Measurements from ENCODE around the gene ELK1. TPM values are rescaled to one million over a fixed set of nuclear protein-coding genes. Genes with fewer than 3 reads are reported as not detected.

Gene ELK1
- polyA plus RNA-seq, 1 donor (not counting 4 experiments of a cell fraction or from before 2014, with no cell fraction given): 12.9 TPM

DNA sequence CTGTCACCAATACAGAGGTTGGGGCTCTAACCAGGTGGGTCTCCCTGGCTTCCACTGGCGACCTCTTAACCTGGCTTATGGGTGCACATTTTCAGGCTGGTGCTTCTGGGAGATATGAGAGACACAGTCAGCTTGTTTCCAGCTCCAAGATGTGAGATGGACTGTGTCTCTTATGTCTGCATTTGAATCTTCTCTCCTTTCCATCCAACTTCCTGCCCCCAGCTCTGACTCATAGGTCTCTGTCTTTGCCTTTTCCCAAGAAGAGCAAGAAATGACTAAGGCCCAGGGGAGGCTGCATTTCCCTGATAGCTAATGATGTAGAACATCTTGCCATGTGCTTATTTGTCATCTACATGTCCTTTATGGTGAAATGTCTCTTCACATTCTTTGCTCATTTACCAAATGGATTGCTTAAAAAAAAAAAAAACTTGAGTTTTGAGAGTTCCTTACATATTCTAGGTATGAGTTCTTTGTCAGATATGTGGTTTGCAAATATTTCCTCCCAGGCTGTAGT is 11.8 kb upstream of the ELK1 start:
- FAIRE-seq: no peak
- no peak for TF ChIP-seq EZH2 (IDR thresholded peaks at IDR 0.05; ENCODE audit: low read length)
- TF ChIP-seq, protein P1, sequence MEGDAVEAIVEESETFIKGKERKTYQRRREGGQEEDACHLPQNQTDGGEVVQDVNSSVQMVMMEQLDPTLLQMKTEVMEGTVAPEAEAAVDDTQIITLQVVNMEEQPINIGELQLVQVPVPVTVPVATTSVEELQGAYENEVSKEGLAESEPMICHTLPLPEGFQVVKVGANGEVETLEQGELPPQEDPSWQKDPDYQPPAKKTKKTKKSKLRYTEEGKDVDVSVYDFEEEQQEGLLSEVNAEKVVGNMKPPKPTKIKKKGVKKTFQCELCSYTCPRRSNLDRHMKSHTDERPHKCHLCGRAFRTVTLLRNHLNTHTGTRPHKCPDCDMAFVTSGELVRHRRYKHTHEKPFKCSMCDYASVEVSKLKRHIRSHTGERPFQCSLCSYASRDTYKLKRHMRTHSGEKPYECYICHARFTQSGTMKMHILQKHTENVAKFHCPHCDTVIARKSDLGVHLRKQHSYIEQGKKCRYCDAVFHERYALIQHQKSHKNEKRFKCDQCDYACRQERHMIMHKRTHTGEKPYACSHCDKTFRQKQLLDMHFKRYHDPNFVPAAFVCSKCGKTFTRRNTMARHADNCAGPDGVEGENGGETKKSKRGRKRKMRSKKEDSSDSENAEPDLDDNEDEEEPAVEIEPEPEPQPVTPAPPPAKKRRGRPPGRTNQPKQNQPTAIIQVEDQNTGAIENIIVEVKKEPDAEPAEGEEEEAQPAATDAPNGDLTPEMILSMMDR (optimal IDR thresholded peaks at IDR 0.05 in 1 of 3, IDR thresholded peaks at IDR 0.05 in 1 of 3, conservative IDR thresholded peaks at IDR 0.05 in 1 of 3; ENCODE audit: extremely low read depth in 1 of 3, insufficient read depth in 2 of 3, low read length in 3 of 3): no peak
- Histone ChIP-seq H3K4me1 (ENCODE audit: control insufficient read depth, extremely low read depth, insufficient read depth, low read length) (peaks cover 5% of the 10 kb centered on the region), H3K9me3 (ENCODE audit: control insufficient read depth, low read depth, low read length) (no peaks in the 10 kb centered on the region), H4K20me1 (ENCODE audit: control insufficient read depth, extremely low read depth, insufficient read depth, low read length) (no peaks in the 10 kb centered on the region), H3K27ac (ENCODE audit: control insufficient read depth, insufficient read depth, low read length) (peak overlapping the region; percentile 28), H3K27me3 (ENCODE audit: control insufficient read depth, extremely low read depth, insufficient read depth, low read length) (no peaks in the 10 kb centered on the region), H2AFZ (ENCODE audit: control insufficient read depth, low read length) (no peak overlapping the region), H3K9me1 (ENCODE audit: control insufficient read depth, extremely low read depth, insufficient read depth, low read length) (no peaks in the 10 kb centered on the region), H3K4me3 (ENCODE audit: control insufficient read depth in 2 of 3, extremely low read depth in 1 of 3, insufficient read depth in 2 of 3, low read depth in 1 of 3, low read length in 3 of 3) (no peak overlapping the region), H3K79me2 (ENCODE audit: control insufficient read depth, insufficient read depth, low read length) (no peaks in the 10 kb centered on the region), H3K4me2 (ENCODE audit: control insufficient read depth, extremely low read depth, insufficient read depth, low read depth, low read length) (no peak overlapping the region), H3K36me3 (ENCODE audit: control insufficient read depth in 2 of 2, extremely low read depth in 1 of 2, insufficient read depth in 2 of 2, low read length in 2 of 2) (no peaks in the 10 kb centered on the region), H3K9ac (ENCODE audit: control insufficient read depth, extremely low read depth, insufficient read depth, low read length) (no peak overlapping the region)
- no peak for DNase-seq (ENCODE audit: low read depth, low spot score)
- dilution Hi-C loops (cut with MboI; ENCODE audit: extremely low pct_ligation_motif_present, low sequenced_read_pairs): no loop called here

DNA sequence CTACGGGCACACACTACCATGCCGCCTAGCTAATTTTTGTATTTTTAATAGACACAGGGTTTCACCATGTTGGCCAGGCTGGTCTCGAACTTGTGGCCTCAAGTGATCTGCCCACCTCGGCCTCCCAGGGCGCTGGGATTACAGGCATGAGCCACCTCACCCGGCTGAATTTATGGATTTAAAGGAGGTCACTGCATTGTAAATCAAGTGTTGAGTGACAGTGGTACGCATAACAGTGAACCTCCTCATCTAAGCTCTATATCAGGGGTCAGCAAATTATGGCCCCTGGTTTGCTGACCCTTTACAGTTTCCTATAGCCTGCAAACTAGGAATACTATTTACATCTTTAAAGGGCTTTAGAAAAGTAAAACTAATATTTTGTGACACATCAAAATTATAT is 11.2 kb upstream of the ELK1 start:
- DNase-seq (ENCODE audit: low read depth, low spot score) (no peak), FAIRE-seq (no peak)
- H3K36me3 ChIP-seq (ENCODE audit: control insufficient read depth in 2 of 2, extremely low read depth in 1 of 2, insufficient read depth in 2 of 2, low read length in 2 of 2): no peaks in the 10 kb centered on the region
- no peak overlapping the region for H3K4me2 ChIP-seq (ENCODE audit: control insufficient read depth, extremely low read depth, insufficient read depth, low read depth, low read length)
- H3K9me3 ChIP-seq (ENCODE audit: control insufficient read depth, low read depth, low read length): no peaks in the 10 kb centered on the region
- no peak overlapping the region for H2AFZ ChIP-seq (ENCODE audit: control insufficient read depth, low read length)
- no peaks in the 10 kb centered on the region for H3K27me3 ChIP-seq (ENCODE audit: control insufficient read depth, extremely low read depth, insufficient read depth, low read length)
- H3K4me3 ChIP-seq (ENCODE audit: control insufficient read depth in 2 of 3, extremely low read depth in 1 of 3, insufficient read depth in 2 of 3, low read depth in 1 of 3, low read length in 3 of 3): no peak overlapping the region
- peak overlapping the region; percentile 28 for H3K27ac ChIP-seq (ENCODE audit: control insufficient read depth, insufficient read depth, low read length)
- H3K4me1 ChIP-seq (ENCODE audit: control insufficient read depth, extremely low read depth, insufficient read depth, low read length): peaks cover 5% of the 10 kb centered on the region
- no peaks in the 10 kb centered on the region for H3K9me1 ChIP-seq (ENCODE audit: control insufficient read depth, extremely low read depth, insufficient read depth, low read length)
- no peak overlapping the region for H3K9ac ChIP-seq (ENCODE audit: control insufficient read depth, extremely low read depth, insufficient read depth, low read length)
- TF ChIP-seq, protein P1 (optimal IDR thresholded peaks at IDR 0.05 in 1 of 3, IDR thresholded peaks at IDR 0.05 in 1 of 3, conservative IDR thresholded peaks at IDR 0.05 in 1 of 3; ENCODE audit: extremely low read depth in 1 of 3, insufficient read depth in 2 of 3, low read length in 3 of 3): no peak
- TF ChIP-seq EZH2 (IDR thresholded peaks at IDR 0.05; ENCODE audit: low read length): no peak
- no peaks in the 10 kb centered on the region for H4K20me1 ChIP-seq (ENCODE audit: control insufficient read depth, extremely low read depth, insufficient read depth, low read length)
- dilution Hi-C loops (cut with MboI; ENCODE audit: extremely low pct_ligation_motif_present, low sequenced_read_pairs): no loop called here
- H3K79me2 ChIP-seq (ENCODE audit: control insufficient read depth, insufficient read depth, low read length): no peaks in the 10 kb centered on the region
